Hepatocyte (in vitro differentiated cells): ENCODE data around the gene PCNA.

ENCODE experiments used
- EZH2 ChIP-seq: fragments of 200-600 bp; sonication (generic); IDR thresholded peaks from 2 replicates; pipeline ENCODE4 v1.6.1; 2016; ENCODE audit warnings: antibody characterized with exemption, mild to moderate bottlenecking, borderline replicate concordance
- EZH2phosphoT487 ChIP-seq: fragments of 200-600 bp; sonication (generic); IDR thresholded peaks from one replicate; pipeline ENCODE4 v1.6.1; 2018; ENCODE audit warnings: antibody characterized with exemption, mild to moderate bottlenecking, low read depth, moderate library complexity; ENCODE audit not compliant: unreplicated experiment, severe bottlenecking
- TF ChIP-seq, protein P1 (sequence below): fragments of 200-600 bp; sonication (generic); IDR thresholded peaks from 2 replicates; pipeline ENCODE4 v1.5.1; 2016; ENCODE audit warnings: antibody characterized with exemption, mild to moderate bottlenecking; ENCODE audit not compliant: poor library complexity

DNA sequence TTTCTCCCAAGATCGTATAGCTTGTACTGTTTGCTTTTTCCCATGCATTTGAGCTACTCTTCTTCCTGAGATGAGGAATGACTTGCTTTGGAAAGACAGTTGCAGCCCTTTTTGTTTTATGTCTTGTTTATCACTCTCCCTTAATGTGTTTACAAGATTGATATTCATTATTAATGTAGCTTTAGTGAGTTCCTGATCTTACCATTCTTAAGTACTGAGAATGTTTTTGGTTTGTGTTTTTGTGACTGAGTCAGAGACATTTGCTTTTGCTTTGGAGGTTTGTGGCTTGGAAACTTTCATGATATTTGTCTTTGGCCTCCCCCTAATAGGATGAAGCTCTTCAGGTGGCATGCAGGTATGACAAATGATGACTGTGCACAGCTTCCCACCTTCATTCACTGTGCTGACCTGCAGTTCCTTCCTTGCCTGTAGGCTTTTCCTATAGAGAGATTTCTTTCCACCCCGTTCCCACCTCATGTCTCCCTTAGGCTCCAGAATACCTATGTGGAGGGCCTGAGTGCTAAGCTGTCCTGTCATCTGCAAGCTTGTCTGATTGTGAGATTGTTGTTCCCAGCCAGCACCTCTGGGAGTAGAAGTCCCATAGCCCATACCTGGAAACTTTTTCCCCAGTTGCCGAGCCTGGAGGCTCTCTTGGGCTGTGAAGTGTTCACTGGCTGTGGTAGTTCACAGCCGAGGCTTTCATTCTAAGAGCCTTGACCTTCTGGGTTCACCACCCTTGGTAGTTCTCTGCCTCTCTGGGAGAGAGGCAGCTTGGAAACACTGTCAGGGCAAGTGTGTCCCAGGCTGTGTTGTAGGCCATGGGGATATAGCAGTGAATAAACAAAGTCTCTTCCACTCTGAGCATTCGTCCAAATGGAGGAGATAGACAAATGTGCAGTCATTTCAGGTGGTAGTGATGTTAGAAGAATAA is 34.1 kb upstream of the PCNA start:
- TF ChIP-seq, protein P1, sequence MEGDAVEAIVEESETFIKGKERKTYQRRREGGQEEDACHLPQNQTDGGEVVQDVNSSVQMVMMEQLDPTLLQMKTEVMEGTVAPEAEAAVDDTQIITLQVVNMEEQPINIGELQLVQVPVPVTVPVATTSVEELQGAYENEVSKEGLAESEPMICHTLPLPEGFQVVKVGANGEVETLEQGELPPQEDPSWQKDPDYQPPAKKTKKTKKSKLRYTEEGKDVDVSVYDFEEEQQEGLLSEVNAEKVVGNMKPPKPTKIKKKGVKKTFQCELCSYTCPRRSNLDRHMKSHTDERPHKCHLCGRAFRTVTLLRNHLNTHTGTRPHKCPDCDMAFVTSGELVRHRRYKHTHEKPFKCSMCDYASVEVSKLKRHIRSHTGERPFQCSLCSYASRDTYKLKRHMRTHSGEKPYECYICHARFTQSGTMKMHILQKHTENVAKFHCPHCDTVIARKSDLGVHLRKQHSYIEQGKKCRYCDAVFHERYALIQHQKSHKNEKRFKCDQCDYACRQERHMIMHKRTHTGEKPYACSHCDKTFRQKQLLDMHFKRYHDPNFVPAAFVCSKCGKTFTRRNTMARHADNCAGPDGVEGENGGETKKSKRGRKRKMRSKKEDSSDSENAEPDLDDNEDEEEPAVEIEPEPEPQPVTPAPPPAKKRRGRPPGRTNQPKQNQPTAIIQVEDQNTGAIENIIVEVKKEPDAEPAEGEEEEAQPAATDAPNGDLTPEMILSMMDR, result no peak
- TF ChIP-seq EZH2phosphoT487, result no peak
- TF ChIP-seq EZH2, result no peak
